ENCODE results near the gene BCL2L13. TPM values are rescaled to one million over a fixed set of nuclear protein-coding genes. Genes with fewer than 3 reads are reported as not detected.

The BCL2L13 gene
- total RNA-seq, 1 donor from 2014 or later, result 69.0 TPM

DNA sequence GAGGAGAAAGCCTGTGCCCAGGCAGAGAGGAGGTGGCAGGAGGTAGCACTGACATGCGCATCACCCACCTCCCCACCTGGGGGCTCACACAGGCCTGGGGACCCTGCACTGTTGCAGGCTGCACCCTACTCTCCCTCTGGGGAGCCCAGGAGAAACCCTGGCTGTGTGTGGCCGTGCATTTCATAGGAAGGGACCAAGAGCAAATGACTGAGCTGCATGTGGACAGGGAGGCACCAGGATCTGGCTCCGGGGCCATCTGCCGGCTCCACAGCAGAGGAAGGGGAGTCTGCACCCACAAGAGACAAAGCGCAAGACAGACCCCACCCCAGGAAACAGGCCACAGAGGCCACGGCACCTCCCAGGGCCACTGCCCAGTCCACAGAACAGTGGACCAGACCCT, 113.0 kb downstream of the BCL2L13 start:
- Mint-ChIP-seq H3K27ac (ENCODE audit: unreplicated experiment) (no peak overlapping the region), H3K36me3 (ENCODE audit: low read depth, unreplicated experiment) (peaks cover 8% of the 10 kb centered on the region), H3K4me3 (ENCODE audit: unreplicated experiment) (no peak overlapping the region), H3K9me3 (ENCODE audit: unreplicated experiment) (no peaks in the 10 kb centered on the region), H3K27me3 (ENCODE audit: low read depth, unreplicated experiment) (no peaks in the 10 kb centered on the region), H3K4me1 (ENCODE audit: low read depth, unreplicated experiment) (no peaks in the 10 kb centered on the region)
- no peak overlapping the region for H3K4me2 ChIP-seq (ENCODE audit: low read length)
- FAIRE-seq, result no peak
- H4K20me1 ChIP-seq (ENCODE audit: insufficient read depth, low read length), result peaks cover 39% of the 10 kb centered on the region
- H3K79me2 ChIP-seq (ENCODE audit: insufficient read depth, low read length), result peaks cover 17% of the 10 kb centered on the region
- no peaks in the 10 kb centered on the region for H3K9me3 ChIP-seq (ENCODE audit: insufficient read depth, low read depth, low read length)
- TF ChIP-seq, protein P1, sequence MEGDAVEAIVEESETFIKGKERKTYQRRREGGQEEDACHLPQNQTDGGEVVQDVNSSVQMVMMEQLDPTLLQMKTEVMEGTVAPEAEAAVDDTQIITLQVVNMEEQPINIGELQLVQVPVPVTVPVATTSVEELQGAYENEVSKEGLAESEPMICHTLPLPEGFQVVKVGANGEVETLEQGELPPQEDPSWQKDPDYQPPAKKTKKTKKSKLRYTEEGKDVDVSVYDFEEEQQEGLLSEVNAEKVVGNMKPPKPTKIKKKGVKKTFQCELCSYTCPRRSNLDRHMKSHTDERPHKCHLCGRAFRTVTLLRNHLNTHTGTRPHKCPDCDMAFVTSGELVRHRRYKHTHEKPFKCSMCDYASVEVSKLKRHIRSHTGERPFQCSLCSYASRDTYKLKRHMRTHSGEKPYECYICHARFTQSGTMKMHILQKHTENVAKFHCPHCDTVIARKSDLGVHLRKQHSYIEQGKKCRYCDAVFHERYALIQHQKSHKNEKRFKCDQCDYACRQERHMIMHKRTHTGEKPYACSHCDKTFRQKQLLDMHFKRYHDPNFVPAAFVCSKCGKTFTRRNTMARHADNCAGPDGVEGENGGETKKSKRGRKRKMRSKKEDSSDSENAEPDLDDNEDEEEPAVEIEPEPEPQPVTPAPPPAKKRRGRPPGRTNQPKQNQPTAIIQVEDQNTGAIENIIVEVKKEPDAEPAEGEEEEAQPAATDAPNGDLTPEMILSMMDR (IDR thresholded peaks at IDR 0.05; ENCODE audit: insufficient read depth, low read depth, low read length), result no peak
- no peak for TF ChIP-seq EZH2 (IDR thresholded peaks at IDR 0.05; ENCODE audit: insufficient read depth, low read length)
- no peak overlapping the region for H3K27ac ChIP-seq (ENCODE audit: low read depth, low read length)
- no peaks in the 10 kb centered on the region for H3K27me3 ChIP-seq (ENCODE audit: insufficient read depth, low read length)
- H3K4me3 ChIP-seq (ENCODE audit: insufficient read depth, low read depth, low read length), result no peak overlapping the region
- H3K36me3 ChIP-seq (ENCODE audit: insufficient read depth, low read length), result no peaks in the 10 kb centered on the region
- H3K9ac ChIP-seq (ENCODE audit: low read length), result no peak overlapping the region
- H3K4me1 ChIP-seq (ENCODE audit: insufficient read depth, low read length), result peaks cover 8% of the 10 kb centered on the region
- H2AFZ ChIP-seq (ENCODE audit: low read depth, low read length), result no peak overlapping the region
- DNase-seq (ENCODE audit: low read depth), result no peak

DNA sequence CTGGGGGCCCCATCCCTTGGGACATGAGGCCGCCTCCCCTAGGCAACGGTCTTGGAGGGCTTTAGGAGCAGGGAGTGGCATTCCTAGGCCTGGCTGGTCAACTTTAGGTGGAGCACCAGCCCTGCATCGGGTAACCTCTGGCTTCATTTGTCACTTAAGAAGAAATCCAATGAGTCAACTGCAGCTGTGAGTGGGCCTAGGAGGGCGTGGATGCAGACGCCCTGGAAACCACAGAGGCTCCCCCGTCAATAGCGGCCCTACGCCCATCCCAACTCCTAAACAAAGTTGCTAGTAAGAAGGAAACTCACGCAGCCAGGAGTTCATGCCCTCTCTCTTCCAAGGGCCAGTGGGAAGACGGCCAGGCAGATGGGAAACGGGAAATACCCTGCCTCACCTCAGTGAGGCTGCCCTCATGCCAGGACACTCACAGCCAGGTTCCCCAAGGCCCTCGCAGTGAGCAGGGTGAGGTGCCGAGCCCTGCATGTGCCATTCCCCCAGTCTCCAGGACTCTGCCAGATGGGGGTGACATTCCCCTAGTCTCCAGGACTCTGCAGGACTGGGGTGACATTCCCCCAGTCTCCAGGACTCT, 114.9 kb downstream of the BCL2L13 start:
- no peak overlapping the region for H3K4me3 ChIP-seq (ENCODE audit: insufficient read depth, low read depth, low read length)
- Mint-ChIP-seq H3K27ac (ENCODE audit: unreplicated experiment) (no peak overlapping the region), H3K36me3 (ENCODE audit: low read depth, unreplicated experiment) (peaks cover 5% of the 10 kb centered on the region), H3K4me1 (ENCODE audit: low read depth, unreplicated experiment) (no peaks in the 10 kb centered on the region), H3K9me3 (ENCODE audit: unreplicated experiment) (no peaks in the 10 kb centered on the region), H3K27me3 (ENCODE audit: low read depth, unreplicated experiment) (no peaks in the 10 kb centered on the region), H3K4me3 (ENCODE audit: unreplicated experiment) (no peak overlapping the region)
- peaks cover 26% of the 10 kb centered on the region for H3K79me2 ChIP-seq (ENCODE audit: insufficient read depth, low read length)
- no peaks in the 10 kb centered on the region for H3K36me3 ChIP-seq (ENCODE audit: insufficient read depth, low read length)
- H2AFZ ChIP-seq (ENCODE audit: low read depth, low read length), result no peak overlapping the region
- H3K4me2 ChIP-seq (ENCODE audit: low read length), result peak overlapping the region; percentile 15
- DNase-seq (ENCODE audit: low read depth) (peak; percentile 71), FAIRE-seq (no peak)
- H3K9ac ChIP-seq (ENCODE audit: low read length), result no peak overlapping the region
- peaks cover 53% of the 10 kb centered on the region for H4K20me1 ChIP-seq (ENCODE audit: insufficient read depth, low read length)
- H3K9me3 ChIP-seq (ENCODE audit: insufficient read depth, low read depth, low read length), result no peaks in the 10 kb centered on the region
- H3K27ac ChIP-seq (ENCODE audit: low read depth, low read length), result no peak overlapping the region
- no peaks in the 10 kb centered on the region for H3K27me3 ChIP-seq (ENCODE audit: insufficient read depth, low read length)
- no peak for TF ChIP-seq EZH2 (IDR thresholded peaks at IDR 0.05; ENCODE audit: insufficient read depth, low read length)
- TF ChIP-seq, protein P1 (IDR thresholded peaks at IDR 0.05; ENCODE audit: insufficient read depth, low read depth, low read length), result no peak
- peaks cover 8% of the 10 kb centered on the region for H3K4me1 ChIP-seq (ENCODE audit: insufficient read depth, low read length)

DNA sequence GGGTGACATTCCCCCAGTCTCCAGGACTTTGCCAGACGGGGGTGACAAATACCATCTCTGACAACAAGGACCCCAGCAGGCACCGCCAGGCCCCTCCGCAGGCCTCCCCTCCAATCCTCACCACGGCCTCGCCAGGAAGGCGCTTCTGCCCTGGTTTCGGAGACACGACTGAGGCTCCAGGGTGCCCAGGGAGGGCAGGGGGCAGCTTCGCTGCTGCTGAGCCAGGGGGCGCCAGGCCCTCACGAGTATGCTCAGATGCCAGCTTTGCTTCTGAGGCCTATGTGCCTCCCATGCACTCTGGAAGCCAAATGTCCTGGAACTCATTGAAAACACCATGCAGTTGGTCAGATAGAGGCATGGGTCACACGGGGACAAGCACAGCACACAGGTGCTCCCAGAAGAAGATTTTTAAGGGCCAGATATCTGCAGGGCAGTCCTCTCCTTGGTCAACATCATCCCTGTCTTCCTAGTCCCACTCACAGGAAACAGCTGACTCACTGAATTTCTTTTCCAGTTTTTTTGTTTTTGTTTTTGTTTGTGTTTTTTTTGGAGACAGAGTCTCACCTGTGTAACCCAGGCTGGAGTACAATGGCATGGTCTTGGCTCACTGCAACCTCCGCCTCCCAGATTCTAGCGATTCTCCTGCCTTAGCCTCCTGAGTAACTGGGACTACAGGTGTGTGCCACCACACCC, 115.8 kb downstream of the BCL2L13 start:
- no peaks in the 10 kb centered on the region for H3K9me3 Mint-ChIP-seq (ENCODE audit: unreplicated experiment)
- Histone ChIP-seq H3K9ac (ENCODE audit: low read length) (no peak overlapping the region), H3K4me1 (ENCODE audit: insufficient read depth, low read length) (peaks cover 8% of the 10 kb centered on the region), H3K4me2 (ENCODE audit: low read length) (no peak overlapping the region), H4K20me1 (ENCODE audit: insufficient read depth, low read length) (peaks cover 49% of the 10 kb centered on the region), H3K27ac (ENCODE audit: low read depth, low read length) (no peak overlapping the region), H3K27me3 (ENCODE audit: insufficient read depth, low read length) (no peaks in the 10 kb centered on the region), H3K4me3 (ENCODE audit: insufficient read depth, low read depth, low read length) (no peak overlapping the region), H3K79me2 (ENCODE audit: insufficient read depth, low read length) (peaks cover 27% of the 10 kb centered on the region), H3K9me3 (ENCODE audit: insufficient read depth, low read depth, low read length) (no peaks in the 10 kb centered on the region), H2AFZ (ENCODE audit: low read depth, low read length) (no peak overlapping the region), H3K36me3 (ENCODE audit: insufficient read depth, low read length) (no peaks in the 10 kb centered on the region)
- no peak for TF ChIP-seq EZH2 (IDR thresholded peaks at IDR 0.05; ENCODE audit: insufficient read depth, low read length)
- TF ChIP-seq, protein P1 (IDR thresholded peaks at IDR 0.05; ENCODE audit: insufficient read depth, low read depth, low read length), result no peak
- H3K27ac Mint-ChIP-seq (ENCODE audit: unreplicated experiment), result no peak overlapping the region
- no peak for FAIRE-seq
- no peaks in the 10 kb centered on the region for H3K27me3 Mint-ChIP-seq (ENCODE audit: low read depth, unreplicated experiment)
- H3K36me3 Mint-ChIP-seq (ENCODE audit: low read depth, unreplicated experiment), result peaks cover 5% of the 10 kb centered on the region
- H3K4me1 Mint-ChIP-seq (ENCODE audit: low read depth, unreplicated experiment), result no peaks in the 10 kb centered on the region
- no peak overlapping the region for H3K4me3 Mint-ChIP-seq (ENCODE audit: unreplicated experiment)
- no peak for DNase-seq (ENCODE audit: low read depth)
